K562 (cell line): Measurements from ENCODE around the gene SEPHS2. TPM values are rescaled to one million over a fixed set of nuclear protein-coding genes. Genes with fewer than 3 reads are reported as not detected.

Experiments
- CBX3 ChIP-seq, 2 experiments: IDR thresholded peaks; 1 replicate in 1 of 2; 2 replicates in 1 of 2; pipeline ENCODE4 v1.6.1; 2012; ENCODE audit warnings: inconsistent platforms in 2 of 2, low read length in 2 of 2, borderline replicate concordance in 1 of 2, control low read depth in 1 of 2
- DDX20 ChIP-seq: fragments of 450-650 bp; IDR thresholded peaks from 2 replicates; pipeline ENCODE4 v1.6.1; 2016; ENCODE audit warnings: missing genetic modification characterization, low read depth, mild to moderate bottlenecking, missing compliant biosample characterization, moderate library complexity
- GABPB2 ChIP-seq: fragments of 250-450 bp; sonication (Bioruptor Pico); conservative IDR thresholded peaks from 2 replicates; pipeline ENCODE4 v1.5.1; 2021; ENCODE audit warnings: mild to moderate bottlenecking
- HCFC1 ChIP-seq: IDR thresholded peaks from 2 replicates; pipeline ENCODE4 v1.6.1; 2012; ENCODE audit warnings: low read depth, low read length, improper control_type of control experiment
- HIVEP1 ChIP-seq: fragments of 250-450 bp; sonication (Bioruptor Pico); IDR thresholded peaks from 2 replicates; pipeline ENCODE4 v1.4.0; 2020; ENCODE audit warnings: mild to moderate bottlenecking
- HNRNPL ChIP-seq: fragments of 200-400 bp; formaldehyde crosslinking; IDR thresholded peaks from 2 replicates; pipeline ENCODE4 v1.6.1; 2017; ENCODE audit warnings: low read depth, mild to moderate bottlenecking, low read length
- JUN ChIP-seq, 2 experiments: sonication (generic) in 1 of 2; formaldehyde crosslinking in 1 of 2; IDR thresholded peaks; 2 replicates each; pipeline versions ENCODE4 v1.6.1 to v1.8.0; 2012 to 2022; ENCODE audit warnings: borderline replicate concordance in 2 of 2, mild to moderate bottlenecking in 2 of 2, improper control_type of control experiment in 1 of 2, low read depth in 1 of 2, low read length in 1 of 2, missing genetic modification reagents in 1 of 2
- MTA2 ChIP-seq: fragments of 450-650 bp; IDR thresholded peaks from 2 replicates; pipeline ENCODE4 v1.6.1; 2016; ENCODE audit warnings: low read depth
- NONO ChIP-seq, 2 experiments: fragments of 200-400 bp in 1 of 2; fragments of 450-650 bp in 1 of 2; formaldehyde crosslinking in 1 of 2; IDR thresholded peaks; 2 replicates each; pipeline ENCODE4 v1.6.1; 2017; ENCODE audit warnings: low read depth in 2 of 2, mild to moderate bottlenecking in 2 of 2, moderate library complexity in 2 of 2, low read length in 1 of 2
- POLR2B ChIP-seq: fragments of 450-650 bp; IDR thresholded peaks from 2 replicates; pipeline ENCODE4 v1.6.1; 2018; ENCODE audit warnings: low read depth; ENCODE audit not compliant: partially characterized antibody
- PURB ChIP-seq: sonication (generic); formaldehyde crosslinking; IDR thresholded peaks from 2 replicates; pipeline ENCODE4 v1.9.0; 2021; ENCODE audit warnings: low read depth, mild to moderate bottlenecking, missing genetic modification reagents
- SOX6 ChIP-seq: fragments of 450-650 bp; IDR thresholded peaks from 2 replicates; pipeline ENCODE4 v1.6.1; 2014; ENCODE audit warnings: mild to moderate bottlenecking
- TAF1 ChIP-seq: IDR thresholded peaks from 2 replicates; pipeline ENCODE4 v1.6.1; 2011; ENCODE audit warnings: mild to moderate bottlenecking, low read length, moderate library complexity; ENCODE audit not compliant: insufficient read depth, control insufficient read depth, severe bottlenecking; ENCODE audit errors: extremely low read depth
- ZNF184 ChIP-seq: sonication (generic); formaldehyde crosslinking; IDR thresholded peaks from 2 replicates; pipeline ENCODE4 v1.5.0; 2020; ENCODE audit warnings: missing genetic modification reagents
- polyA plus RNA-seq, 8 experiments: library from polyadenylated mRNA; depleted of rRNA in 4 of 8; stranded (reverse) in 5 of 8; unstranded in 3 of 8; fragments of >200 nt; fragmentation: Nextera tagmentation in 2 of 8; fragmentation: Illumina TruSeq in 1 of 8; extraction: Ambion mirVana in 2 of 8; extraction: Trizol in 1 of 8; gene quantifications; 2 replicates each; pipeline versions ENCODE4 v1.2.1 to v1.2.3, GENCODE V29; 2011 to 2014; ENCODE audit warnings: inconsistent platforms in 1 of 8, missing spikeins in 1 of 8
- total RNA-seq, 7 experiments: library from RNA; depleted of rRNA in 6 of 7; stranded (reverse); fragments of >200 nt in 6 of 7; fragmentation: Illumina TruSeq in 2 of 7; extraction: Trizol in 2 of 7; gene quantifications; 2 replicates each; pipeline versions ENCODE4 v1.2.1 to v1.2.3, GENCODE V29; 2011 to 2021; ENCODE audit warnings: low replicate concordance in 1 of 7
- TF ChIP-seq, protein P1 (sequence below): sonication (generic); formaldehyde crosslinking; IDR thresholded peaks from 2 replicates; pipeline ENCODE4 v1.8.1; 2023; ENCODE audit warnings: mild to moderate bottlenecking, missing genetic modification reagents
- TF ChIP-seq, protein P2 (sequence below): fragments of 450-650 bp; IDR thresholded peaks from 2 replicates; pipeline ENCODE4 v1.6.1; 2016; ENCODE audit warnings: mild to moderate bottlenecking
- TF ChIP-seq, protein P3 (sequence below), 2 experiments: IDR thresholded peaks; 2 replicates each; pipeline ENCODE4 v1.6.1; 2012; ENCODE audit warnings: improper control_type of control experiment in 2 of 2, low read depth in 2 of 2, low read length in 2 of 2, borderline replicate concordance in 1 of 2
- TF ChIP-seq, protein P4 (sequence below): fragments of 450-650 bp; IDR thresholded peaks from one replicate; pipeline ENCODE4 v1.6.1; 2018; ENCODE audit warnings: mild to moderate bottlenecking, moderate library complexity; ENCODE audit not compliant: partially characterized antibody

Gene SEPHS2
- total and polyA plus RNA-seq, 9 of the 15 experiments (the other 6 are each of a cell fraction or from before 2014, with no cell fraction given): 20.9 to 90.6 (median 43.4) TPM

DNA sequence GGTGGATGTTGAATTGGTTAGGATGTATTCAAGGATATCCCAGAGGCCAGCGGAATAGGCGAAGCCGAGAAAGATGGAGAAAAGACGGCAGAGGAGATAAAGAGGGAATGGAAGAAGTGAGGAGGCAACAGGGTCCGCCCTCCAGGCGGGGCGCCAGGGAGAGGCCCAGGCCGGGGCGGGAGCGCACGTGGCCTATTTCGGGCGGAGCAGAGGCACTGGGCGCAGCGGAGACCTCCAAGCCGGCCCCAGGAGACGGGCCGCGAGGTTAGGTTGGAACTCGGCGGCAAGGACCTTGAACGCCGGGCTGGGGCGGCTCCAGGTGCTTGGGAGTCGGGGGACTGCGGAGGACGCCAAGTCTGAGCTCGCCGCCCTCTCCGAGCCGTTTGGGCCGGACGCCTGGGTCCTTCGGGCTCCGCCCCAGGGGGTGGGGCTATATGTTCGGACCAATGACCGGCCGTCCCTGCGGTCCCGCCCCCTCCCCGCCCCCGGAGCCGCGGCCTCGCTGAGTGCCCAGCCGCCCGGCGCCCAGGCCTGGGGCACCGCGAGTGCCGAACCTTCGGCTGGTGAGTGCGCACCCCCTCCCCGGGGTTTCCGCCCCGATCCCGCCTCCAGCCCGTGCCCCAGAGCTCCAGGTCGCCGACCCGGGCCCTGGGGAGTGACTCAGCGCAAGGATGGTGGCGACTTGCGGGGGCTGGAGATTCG, 38.4 kb downstream of the SEPHS2 start, which contains the start of gene ZNF771 (continued):
- TF ChIP-seq JUN (IDR thresholded peaks at IDR 0.05; ENCODE audit: borderline replicate concordance, low read depth, low read length): peak; percentile 39; the same call in 1 of the 2 replicates
- TF ChIP-seq JUN (CRISPR knock-in tag; IDR thresholded peaks at IDR 0.05; ENCODE audit: borderline replicate concordance): 0 out of 2 replicates have a peak, but pooled peaks have one; percentile 35
- TF ChIP-seq, protein P1, sequence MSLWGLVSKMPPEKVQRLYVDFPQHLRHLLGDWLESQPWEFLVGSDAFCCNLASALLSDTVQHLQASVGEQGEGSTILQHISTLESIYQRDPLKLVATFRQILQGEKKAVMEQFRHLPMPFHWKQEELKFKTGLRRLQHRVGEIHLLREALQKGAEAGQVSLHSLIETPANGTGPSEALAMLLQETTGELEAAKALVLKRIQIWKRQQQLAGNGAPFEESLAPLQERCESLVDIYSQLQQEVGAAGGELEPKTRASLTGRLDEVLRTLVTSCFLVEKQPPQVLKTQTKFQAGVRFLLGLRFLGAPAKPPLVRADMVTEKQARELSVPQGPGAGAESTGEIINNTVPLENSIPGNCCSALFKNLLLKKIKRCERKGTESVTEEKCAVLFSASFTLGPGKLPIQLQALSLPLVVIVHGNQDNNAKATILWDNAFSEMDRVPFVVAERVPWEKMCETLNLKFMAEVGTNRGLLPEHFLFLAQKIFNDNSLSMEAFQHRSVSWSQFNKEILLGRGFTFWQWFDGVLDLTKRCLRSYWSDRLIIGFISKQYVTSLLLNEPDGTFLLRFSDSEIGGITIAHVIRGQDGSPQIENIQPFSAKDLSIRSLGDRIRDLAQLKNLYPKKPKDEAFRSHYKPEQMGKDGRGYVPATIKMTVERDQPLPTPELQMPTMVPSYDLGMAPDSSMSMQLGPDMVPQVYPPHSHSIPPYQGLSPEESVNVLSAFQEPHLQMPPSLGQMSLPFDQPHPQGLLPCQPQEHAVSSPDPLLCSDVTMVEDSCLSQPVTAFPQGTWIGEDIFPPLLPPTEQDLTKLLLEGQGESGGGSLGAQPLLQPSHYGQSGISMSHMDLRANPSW: no peak
- TF ChIP-seq SOX6: no peak
- no peak for TF ChIP-seq MTA2
- TF ChIP-seq HNRNPL: peak; percentile 75
- TF ChIP-seq, protein P2, sequence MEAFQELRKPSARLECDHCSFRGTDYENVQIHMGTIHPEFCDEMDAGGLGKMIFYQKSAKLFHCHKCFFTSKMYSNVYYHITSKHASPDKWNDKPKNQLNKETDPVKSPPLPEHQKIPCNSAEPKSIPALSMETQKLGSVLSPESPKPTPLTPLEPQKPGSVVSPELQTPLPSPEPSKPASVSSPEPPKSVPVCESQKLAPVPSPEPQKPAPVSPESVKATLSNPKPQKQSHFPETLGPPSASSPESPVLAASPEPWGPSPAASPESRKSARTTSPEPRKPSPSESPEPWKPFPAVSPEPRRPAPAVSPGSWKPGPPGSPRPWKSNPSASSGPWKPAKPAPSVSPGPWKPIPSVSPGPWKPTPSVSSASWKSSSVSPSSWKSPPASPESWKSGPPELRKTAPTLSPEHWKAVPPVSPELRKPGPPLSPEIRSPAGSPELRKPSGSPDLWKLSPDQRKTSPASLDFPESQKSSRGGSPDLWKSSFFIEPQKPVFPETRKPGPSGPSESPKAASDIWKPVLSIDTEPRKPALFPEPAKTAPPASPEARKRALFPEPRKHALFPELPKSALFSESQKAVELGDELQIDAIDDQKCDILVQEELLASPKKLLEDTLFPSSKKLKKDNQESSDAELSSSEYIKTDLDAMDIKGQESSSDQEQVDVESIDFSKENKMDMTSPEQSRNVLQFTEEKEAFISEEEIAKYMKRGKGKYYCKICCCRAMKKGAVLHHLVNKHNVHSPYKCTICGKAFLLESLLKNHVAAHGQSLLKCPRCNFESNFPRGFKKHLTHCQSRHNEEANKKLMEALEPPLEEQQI: no peak
- peak; percentile 60 for TF ChIP-seq TAF1
- no peak for TF ChIP-seq ZNF184
- TF ChIP-seq GABPB2 (CRISPR knock-in tag): no peak
- TF ChIP-seq PURB (CRISPR knock-in tag): no peak
- no peak for TF ChIP-seq HIVEP1 (CRISPR knock-in tag)
- TF ChIP-seq, protein P3, sequence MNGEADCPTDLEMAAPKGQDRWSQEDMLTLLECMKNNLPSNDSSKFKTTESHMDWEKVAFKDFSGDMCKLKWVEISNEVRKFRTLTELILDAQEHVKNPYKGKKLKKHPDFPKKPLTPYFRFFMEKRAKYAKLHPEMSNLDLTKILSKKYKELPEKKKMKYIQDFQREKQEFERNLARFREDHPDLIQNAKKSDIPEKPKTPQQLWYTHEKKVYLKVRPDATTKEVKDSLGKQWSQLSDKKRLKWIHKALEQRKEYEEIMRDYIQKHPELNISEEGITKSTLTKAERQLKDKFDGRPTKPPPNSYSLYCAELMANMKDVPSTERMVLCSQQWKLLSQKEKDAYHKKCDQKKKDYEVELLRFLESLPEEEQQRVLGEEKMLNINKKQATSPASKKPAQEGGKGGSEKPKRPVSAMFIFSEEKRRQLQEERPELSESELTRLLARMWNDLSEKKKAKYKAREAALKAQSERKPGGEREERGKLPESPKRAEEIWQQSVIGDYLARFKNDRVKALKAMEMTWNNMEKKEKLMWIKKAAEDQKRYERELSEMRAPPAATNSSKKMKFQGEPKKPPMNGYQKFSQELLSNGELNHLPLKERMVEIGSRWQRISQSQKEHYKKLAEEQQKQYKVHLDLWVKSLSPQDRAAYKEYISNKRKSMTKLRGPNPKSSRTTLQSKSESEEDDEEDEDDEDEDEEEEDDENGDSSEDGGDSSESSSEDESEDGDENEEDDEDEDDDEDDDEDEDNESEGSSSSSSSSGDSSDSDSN (IDR thresholded peaks at IDR 0.05; ENCODE audit: borderline replicate concordance in 1 of 2, low read depth in 2 of 2, low read length in 2 of 2): no peak
- TF ChIP-seq, protein P4, sequence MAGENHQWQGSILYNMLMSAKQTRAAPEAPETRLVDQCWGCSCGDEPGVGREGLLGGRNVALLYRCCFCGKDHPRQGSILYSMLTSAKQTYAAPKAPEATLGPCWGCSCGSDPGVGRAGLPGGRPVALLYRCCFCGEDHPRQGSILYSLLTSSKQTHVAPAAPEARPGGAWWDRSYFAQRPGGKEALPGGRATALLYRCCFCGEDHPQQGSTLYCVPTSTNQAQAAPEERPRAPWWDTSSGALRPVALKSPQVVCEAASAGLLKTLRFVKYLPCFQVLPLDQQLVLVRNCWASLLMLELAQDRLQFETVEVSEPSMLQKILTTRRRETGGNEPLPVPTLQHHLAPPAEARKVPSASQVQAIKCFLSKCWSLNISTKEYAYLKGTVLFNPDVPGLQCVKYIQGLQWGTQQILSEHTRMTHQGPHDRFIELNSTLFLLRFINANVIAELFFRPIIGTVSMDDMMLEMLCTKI: no peak
- no peak for TF ChIP-seq CBX3 (IDR thresholded peaks at IDR 0.05; ENCODE audit: borderline replicate concordance in 1 of 2, low read length in 2 of 2)
- TF ChIP-seq HCFC1: no peak
- TF ChIP-seq POLR2B: no peak
- TF ChIP-seq NONO (IDR thresholded peaks at IDR 0.05; ENCODE audit: low read depth in 2 of 2, low read length in 1 of 2): peak in 1 of 2 experiments; percentile 25; a peak in 1 of 4 replicates
- TF ChIP-seq DDX20 (tag): no peak
